OCI-LY7 (cell line): ENCODE data around the gene EGFR.

Experiments
- CTCF ChIP-seq: fragments of 200-600 bp; sonication (generic); conservative IDR thresholded peaks from 2 replicates; pipeline ENCODE4 v1.5.1; 2014; ENCODE audit warnings: mild to moderate bottlenecking, antibody characterized with exemption, low read length, moderate library complexity, mixed read lengths
- EZH2phosphoT487 ChIP-seq: fragments of 200-600 bp; sonication (generic); IDR thresholded peaks from 2 replicates; pipeline ENCODE4 v1.6.1; 2018; ENCODE audit warnings: low read depth, borderline replicate concordance, mild to moderate bottlenecking, mixed run types, antibody characterized with exemption, low read length, moderate library complexity, mixed read lengths

DNA sequence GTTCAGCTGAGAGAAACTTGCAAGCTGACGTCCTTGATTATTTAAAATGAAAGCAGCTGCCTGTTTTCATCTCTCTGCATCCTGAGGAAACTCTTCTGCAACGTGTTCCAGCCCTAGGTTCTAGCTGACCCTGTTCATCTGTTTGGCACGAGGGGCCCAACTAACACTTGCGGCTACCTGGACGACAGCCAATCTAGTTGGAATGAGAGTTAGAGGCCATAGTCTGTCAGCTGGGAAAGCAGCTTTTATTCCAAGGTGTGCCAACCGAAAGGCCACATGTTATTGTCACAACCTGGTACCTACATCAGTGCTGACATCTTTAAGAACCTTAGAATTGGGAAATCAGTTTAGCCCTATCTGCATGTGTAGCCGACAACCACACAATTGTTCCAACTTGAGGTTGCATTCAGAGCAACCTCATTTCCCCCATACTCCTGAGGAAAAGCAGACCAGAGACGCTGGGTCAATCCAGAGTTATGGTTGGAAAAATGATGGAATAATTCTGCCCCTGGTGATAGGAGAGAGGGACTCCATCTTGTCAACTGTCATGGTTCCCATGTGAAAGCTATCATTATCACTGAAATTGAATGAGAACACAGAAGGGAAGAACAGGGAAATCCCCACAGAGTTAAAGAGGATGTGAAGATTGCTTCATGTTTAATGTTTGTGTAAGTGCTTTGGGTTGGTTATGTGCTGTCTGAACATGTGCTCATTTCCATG, 121.6 kb downstream of the EGFR start:
- TF ChIP-seq CTCF (no peak), EZH2phosphoT487 (no peak)
